Measurements from ENCODE around the gene NQO2.
"Not testable (repeated sequence)": the region's sequence is repeated elsewhere in the genome, so short reads cannot be mapped to it uniquely, and the experiment has no call there.

NQO2 gene

GRCh38 chr6:3045777-3046176 is 46.1 kb downstream of the NQO2 start:
- DNase-seq: no peak

- DNase-seq: no peak
Observed at GRCh38 chr6:3046295-3046694, 46.6 kb downstream of the NQO2 start.

GRCh38 chr6:3048009-3048408 is 48.3 kb downstream of the NQO2 start:
- DNase-seq: not testable (repeated sequence)

- no peak for DNase-seq
Observed at GRCh38 chr6:3052481-3053230, 53.0 kb downstream of the NQO2 start.

- DNase-seq: no peak
Observed at GRCh38 chr6:3053231-3053508, 53.5 kb downstream of the NQO2 start.

GRCh38 chr6:3054229-3055157 is 54.8 kb downstream of the NQO2 start:
- peak; percentile 66 to 73 for DNase-seq

GRCh38 chr6:3055158-3055499 is 55.4 kb downstream of the NQO2 start:
- DNase-seq: peak in 1 of 2 experiments; percentile 67

GRCh38 chr6:3057063-3057770 is 57.5 kb downstream of the NQO2 start:
- no peak for DNase-seq

- DNase-seq: no peak
Observed at GRCh38 chr6:3058957-3059356, 59.3 kb downstream of the NQO2 start.

- not testable (repeated sequence) for DNase-seq
Observed at GRCh38 chr6:3060092-3060491, 60.4 kb downstream of the NQO2 start.

- no peak for DNase-seq
Observed at GRCh38 chr6:3061501-3061941, 61.8 kb downstream of the NQO2 start.

GRCh38 chr6:3063340-3063732 is 63.6 kb downstream of the NQO2 start:
- not testable (repeated sequence) for DNase-seq

GRCh38 chr6:3063733-3064700 is 64.3 kb downstream of the NQO2 start:
- DNase-seq: peak; percentile 42 to 75

GRCh38 chr6:3068329-3069214 is 68.9 kb downstream of the NQO2 start, which contains the start of gene RIPK1:
Gene RIPK1 (plus strand): TSS chr6:3068494. CDS start chr6:3076824, 8,330 bp downstream.
- peak; percentile 58 to 88 for DNase-seq
